ENCODE measurements around the gene SH3GL1.

- TF ChIP-seq CTCF (conservative IDR thresholded peaks at IDR 0.05; ENCODE audit: low read depth in 2 of 2) (no peak), POLR2AphosphoS5 (IDR thresholded peaks at IDR 0.05; ENCODE audit: low read depth) (no peak), REST (IDR thresholded peaks at IDR 0.05; ENCODE audit: unreplicated experiment) (no peak), EZH2 (IDR thresholded peaks at IDR 0.05; ENCODE audit: low read depth, unreplicated experiment) (no peak)
Observed at GRCh38 chr19:4316956-4317355, 83.4 kb downstream of the SH3GL1 start.
